HG02763 (cell line): ENCODE data around the gene LARGE1.

Experiments used
- ATAC-seq: cut with Tn5 transposase; IDR thresholded peaks from one replicate; pipeline ENCODE4 v1.9.1; 2021; ENCODE audit warnings: mild to moderate bottlenecking, moderate library complexity; ENCODE audit not compliant: unreplicated experiment

The LARGE1 gene

DNA sequence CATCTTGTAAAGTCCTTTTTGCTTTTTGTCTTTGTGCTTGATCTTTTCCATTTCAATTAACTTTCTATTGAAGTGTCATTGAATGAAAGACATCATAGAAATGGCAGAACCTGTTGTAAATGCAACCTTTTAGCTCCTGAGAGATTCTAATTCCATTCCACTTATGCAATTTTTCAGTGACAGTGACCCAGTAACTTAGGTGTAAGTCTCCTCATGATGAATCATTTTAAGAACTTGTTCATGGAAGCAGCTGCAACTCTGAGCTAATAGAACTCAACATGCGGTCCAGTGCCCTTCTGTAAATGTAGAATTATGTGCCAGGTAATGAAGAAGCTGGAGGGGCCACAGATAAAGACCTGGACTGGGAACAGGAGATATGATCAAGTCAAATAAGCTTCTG lies 463.8 kb downstream of the LARGE1 start:
- ATAC-seq: no peak

DNA sequence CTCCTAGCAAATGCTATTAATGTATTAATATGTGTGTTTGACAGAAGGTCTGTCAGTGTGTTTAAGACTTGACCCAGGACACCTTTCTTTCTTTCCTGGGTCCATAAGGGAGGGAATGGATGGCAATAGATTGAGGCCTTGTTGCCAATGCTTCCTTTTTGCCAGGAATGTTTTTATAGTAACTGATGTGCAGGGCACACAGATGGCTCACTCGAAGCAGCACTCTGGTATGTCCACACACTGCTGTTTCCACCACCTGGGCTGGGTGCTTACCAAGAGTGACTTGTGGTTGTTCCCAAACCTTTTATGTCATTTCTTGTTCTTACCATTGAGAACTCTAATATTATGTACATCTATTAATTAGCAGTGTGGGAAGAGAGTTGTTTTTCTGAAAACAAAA lies 465.2 kb downstream of the LARGE1 start:
- no peak for ATAC-seq

DNA sequence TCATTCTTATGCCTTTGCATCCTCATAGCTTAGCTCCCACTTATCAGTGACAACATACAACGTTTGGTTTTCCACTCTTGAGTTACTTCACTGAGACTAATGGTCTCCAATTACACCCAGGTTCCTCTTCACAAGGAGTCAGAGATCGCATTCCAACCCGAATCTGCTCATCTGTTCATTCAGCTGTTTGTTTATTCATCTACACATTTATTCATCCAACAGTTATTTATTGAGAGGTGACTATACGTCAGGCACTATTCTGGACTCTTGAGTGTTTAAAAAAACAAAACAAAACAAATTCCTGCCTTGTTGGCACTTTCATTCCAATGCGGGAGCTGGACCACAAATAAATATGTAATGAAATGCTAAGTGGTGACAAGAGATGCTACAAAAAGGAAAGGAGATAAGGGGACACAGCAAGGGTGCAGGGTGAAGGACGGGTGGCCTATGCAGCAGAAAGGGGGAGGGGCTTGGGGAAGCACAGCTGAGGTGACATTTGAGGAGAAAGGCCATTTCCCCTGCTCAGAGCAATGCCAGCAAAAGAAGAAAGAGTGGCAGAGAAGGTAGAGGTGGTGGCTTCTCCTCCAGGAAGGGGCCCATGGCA lies 468.3 kb downstream of the LARGE1 start:
- ATAC-seq: no peak

DNA sequence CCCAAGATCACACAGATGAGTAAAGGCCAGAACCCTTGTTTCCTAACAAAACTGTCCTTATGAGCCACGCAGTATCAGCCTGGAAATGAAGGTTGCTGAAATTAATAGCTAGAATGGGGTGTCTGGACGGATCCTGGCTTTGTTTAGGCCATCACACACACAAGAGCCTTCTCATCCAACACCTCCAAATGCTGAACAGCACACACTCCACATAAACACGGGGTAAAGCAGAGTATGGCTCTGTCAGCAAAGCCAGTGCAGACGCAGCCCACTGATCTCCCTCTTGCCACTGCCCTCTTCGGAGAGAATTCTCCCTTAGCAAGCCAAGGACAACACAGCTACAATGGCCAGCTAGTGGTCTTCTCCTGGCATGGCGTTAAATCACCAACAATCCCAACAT lies 469.5 kb downstream of the LARGE1 start:
- ATAC-seq: no peak

DNA sequence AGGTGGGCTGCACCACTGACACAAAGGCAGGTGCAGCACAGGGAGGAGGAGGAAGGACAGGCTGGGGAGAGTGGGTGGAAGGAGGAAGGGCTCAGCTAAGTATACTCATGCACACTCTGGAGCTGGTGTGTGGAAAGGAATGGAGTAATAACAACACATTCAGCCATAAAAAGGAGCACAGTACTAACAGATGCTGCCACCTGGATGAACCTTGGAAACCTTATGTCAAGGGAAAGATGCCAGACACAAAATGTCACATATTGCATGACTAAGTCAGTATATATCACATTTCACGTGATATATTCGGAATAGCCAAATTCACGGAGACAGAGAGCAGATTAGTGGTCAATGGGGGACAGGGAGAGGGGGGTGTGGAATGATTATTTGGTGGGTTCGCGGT lies 472.5 kb downstream of the LARGE1 start:
- ATAC-seq: no peak

DNA sequence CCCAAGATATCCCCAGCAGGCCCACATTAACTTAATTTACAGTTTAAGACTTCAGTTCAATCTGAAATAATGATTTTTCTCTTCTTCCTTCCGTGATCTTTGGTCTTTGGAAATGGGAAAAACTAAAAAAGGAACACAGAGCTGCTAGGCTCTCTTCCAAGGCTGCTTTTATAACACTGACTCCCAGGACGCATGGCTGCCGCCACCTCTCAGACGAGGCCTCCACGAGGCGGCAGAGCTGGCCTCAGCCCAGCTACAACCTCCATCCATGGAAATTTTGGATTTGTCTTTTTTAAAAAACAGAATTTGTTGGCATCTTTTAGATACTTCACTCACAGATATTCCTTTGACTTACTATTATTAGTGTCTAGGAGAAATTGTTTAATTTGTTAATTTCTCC lies 476.6 kb downstream of the LARGE1 start:
- no peak for ATAC-seq

DNA sequence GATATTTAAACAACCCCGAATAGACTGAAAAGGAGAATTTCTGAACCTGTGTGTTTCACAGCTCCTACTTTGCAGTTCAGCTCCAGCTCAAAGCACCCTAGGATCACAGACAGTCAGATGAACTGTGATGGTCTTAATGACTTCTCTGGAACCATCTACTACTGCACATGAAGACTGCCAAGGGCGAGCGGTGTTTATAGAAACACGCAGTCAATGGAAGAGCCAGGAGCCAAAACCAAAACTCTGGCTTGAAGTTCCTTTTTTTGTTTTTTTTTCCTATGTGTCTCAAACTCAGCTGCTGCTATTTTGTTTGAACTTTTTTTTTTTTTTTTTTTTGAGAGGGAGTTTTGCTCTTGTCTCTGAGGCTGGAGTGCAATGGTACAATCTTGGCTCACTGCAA lies 479.5 kb downstream of the LARGE1 start:
- no peak for ATAC-seq

DNA sequence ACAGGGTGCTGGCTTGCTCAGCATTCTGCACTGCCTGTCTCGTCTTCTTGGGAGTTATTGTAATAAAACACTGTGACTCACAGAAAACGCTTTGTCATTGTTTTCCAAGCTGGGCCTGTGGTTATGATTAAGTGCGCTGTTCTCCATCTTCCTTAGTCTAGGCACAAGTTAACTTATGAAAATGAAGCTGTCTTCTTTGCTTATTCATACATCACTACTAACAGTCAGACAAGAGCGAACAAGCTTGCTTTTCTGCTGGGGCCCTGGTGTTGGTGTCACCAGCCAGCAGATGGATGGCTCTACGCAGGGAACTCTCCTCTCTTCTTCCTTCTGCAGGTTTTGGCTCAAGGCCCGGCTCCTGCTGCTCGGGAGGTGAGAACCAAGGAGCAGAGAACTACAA lies 482.0 kb downstream of the LARGE1 start:
- no peak for ATAC-seq

DNA sequence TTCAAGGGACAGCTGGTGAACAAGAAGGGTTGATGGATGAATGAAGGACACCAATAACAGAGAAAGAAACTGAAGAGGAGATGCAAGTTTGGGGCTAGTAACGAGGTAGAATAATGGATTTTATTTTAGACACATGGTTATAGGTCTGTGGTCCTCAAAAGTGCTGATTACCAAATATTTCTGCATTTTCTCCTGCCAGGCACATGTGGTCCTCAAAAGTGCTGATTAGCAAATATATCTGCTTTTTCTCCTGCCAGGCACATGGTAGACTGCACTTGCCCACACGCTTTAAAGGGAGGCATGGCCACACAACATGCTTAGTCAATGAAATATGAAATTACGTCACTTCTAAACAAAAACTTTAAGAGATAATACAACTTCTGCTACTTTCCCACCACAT lies 489.0 kb downstream of the LARGE1 start:
- no peak for ATAC-seq

DNA sequence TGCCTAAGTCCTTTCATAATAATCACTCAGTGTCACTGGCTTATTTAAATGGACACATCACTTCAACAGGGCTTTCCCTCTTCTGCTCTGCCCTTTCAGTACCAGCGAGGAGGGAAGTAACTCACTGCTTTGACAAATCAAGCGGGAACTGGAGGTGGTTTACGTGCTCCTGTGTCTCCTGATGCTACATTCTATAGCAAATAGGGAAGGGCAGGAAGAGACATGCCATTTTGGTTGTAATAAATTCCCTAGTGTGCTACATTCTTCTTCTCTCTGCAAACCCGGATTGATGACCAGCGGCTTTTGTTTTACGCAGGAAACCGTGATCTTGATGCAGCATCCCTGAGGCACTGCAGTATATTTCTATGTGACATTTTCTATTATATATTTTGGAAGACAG lies 491.0 kb downstream of the LARGE1 start:
- ATAC-seq: no peak

DNA sequence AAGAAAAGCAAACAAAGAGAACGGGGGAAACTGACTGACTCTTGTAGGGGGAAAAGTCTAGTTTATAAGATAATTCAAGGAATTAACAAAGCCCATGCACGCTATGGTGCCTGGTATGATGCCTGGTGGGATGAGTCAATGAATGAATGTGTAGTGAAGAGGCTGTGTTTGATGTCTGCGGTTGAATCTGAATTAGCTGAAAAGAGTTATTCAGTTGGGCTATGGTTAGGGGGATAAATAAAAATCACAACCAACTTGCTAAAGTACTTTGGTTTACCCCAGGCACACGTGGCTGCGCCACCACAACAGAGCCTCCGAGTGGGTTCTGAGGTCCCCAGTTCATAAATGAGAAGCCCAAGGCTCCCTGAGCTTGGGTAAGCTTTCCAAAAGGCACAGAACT lies 492.8 kb downstream of the LARGE1 start:
- ATAC-seq: no peak

DNA sequence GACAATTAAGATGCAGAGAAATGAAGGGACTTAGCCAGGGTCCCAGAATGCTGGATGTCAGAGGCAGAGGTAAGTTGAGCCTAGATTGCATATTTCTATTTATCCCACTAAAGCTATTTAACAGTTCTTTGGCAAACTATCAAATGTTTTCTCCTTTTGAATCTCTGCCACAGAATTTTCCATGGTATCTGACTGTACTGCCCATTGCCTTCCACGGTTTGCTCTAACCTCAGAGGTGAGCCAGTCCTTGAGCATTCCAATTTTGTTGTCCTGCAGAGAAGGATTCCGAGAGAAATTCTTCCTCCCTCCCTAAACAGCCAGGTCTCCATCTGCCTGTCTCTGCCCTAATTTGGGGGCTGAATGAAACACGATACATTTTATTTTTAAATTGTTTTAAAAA lies 493.8 kb downstream of the LARGE1 start:
- ATAC-seq: no peak

DNA sequence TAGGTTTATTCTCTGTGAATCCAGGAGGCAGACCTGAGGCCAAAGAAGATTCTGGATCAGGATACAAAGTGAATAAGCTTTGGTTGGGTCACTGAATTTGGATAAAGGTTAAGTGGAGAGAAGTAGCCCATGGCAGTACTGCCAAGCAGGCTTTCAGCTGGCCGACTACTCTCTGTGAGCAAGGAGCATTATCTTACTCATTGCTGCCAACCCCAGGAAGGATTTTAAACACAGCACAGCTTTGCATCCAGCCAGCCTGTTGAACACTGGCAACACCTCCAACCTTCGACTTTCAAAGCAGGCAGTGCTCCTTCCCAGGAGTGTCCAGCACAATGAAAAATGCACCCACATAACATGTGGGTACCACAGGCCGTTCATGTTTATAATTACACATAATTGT lies 498.4 kb downstream of the LARGE1 start:
- no peak for ATAC-seq

DNA sequence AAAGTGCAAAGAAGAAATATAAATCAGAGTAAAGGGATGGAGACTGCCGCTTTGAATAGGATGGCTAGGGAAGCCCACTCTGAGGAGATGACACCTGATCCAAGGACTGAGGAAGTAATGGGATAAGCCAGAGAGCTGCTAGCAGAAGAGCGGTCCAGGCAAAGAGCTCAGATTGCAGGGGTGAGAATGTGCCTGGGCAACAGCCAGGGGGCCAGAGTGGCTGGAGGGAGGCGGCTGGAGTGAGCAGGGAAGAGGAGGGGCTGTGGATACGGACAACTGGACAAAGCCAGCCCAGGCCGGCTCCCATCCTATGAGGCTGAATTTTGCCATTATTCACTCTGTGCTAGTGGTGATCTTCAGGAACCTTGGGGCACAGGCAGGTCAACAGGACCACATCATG lies 501.8 kb downstream of the LARGE1 start:
- no peak for ATAC-seq

DNA sequence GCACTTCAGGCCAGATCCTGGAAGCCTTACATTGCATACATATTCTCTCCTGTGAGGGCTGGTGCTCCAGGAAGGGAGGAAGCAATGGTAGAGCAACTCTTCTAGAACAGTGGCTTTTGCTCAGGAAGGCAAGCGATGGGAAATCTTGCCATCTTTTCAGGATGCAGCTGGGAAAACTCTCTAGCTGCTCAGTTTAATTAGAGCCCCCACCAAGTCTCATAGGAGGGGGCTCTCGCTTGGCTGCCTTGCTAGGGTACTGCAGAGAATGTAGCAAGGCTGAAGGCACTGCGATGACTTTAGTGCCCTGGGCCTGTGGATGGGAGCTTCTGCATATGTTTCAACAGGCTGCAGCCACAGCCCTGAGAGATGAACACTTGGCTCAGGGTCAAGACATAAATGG lies 504.9 kb downstream of the LARGE1 start:
- no peak for ATAC-seq

DNA sequence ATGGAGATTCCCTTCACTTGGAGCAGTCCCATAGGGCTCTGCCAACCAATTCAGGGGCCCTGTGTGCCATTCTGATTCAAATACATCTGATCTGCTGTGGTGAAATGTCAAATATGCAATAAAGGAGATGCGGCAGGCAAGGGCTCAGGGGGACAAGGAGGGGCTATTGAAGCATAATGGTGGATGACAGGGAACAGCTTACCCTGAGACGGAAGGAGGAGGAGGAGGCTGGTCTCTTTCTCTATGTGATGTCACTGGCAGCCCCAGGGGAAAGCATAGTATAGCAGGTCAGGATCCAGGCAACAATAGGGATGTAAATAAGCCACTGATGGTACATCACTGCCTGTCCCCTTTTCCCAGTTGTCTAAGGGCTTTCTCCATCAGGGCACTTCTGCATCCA lies 511.2 kb downstream of the LARGE1 start:
- no peak for ATAC-seq

DNA sequence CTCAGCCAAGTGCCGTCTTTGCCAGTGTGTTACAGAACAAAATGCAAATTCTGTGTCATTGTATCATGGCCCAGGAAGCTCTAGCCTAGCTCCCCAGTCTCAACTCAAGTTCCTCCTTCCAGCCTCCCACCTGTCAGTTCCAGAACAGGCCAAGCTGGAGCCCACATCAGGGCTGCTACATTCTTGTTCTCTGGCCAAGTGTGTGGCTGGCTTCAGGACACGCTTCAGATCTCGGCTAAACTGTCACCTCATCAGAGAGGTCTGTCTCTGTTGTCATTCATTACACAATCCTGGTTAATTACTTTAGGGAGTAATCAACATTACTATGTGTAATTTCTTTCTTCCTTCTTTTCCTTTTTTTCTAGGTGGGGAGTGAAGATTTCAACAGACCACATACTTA lies 515.1 kb downstream of the LARGE1 start:
- no peak for ATAC-seq

DNA sequence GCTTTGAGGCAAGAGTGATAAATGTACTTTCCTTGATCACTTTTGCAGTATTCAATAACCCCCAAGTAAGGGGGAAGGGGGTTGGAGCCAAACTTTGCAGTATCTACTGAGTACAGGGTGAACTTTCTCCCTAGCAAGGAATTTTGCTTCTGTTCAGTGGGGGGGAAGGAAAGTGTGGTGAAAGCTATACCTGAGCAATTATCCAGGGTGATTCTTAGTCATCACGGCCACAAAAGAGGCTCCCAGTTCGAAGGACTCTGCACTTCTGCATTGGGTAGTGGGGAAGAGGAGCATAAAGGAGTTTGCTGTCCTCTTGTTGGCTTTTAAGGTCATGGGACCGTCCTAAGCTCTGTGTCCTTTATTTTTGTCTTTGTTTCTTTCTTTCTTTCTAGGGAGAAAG lies 515.6 kb downstream of the LARGE1 start:
- ATAC-seq: no peak

DNA sequence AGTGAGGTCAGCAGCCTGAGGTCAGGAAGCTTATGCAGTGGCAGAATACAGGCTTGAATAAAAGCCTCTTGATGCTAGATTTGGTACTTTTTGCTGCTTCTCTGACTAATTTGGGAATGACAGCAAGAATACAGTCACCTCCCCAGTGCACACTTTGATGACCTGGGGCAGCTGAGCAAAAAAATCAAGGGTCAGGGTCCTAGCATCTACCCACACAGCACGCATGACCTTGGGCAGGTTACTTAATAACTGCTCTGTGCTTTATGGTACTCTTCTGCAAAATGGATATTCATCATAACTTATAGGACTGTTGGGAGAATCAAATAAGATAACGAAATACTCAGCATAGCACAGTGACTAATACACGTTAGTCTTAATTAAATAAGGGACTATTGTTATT lies 518.0 kb downstream of the LARGE1 start:
- ATAC-seq: no peak

DNA sequence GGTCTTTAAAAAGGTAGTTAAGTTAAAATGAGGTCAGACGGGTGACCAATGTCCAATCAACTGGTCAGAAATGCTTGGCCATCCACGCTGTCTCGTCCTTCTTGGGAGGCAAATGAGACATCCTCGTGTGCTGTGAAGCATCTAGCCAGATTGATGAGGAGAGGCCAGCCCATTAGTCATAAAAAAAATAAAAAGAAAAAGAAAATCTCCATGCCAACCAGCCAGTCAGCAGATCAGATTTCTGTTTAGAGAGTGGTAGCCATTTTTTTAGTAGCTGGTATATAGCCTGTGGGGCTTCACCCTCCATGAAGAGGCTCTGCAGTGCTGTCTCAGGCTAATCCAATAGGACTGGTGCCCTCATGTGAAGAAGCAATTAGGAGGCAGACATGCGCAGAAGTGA lies 519.0 kb downstream of the LARGE1 start:
- ATAC-seq: no peak

DNA sequence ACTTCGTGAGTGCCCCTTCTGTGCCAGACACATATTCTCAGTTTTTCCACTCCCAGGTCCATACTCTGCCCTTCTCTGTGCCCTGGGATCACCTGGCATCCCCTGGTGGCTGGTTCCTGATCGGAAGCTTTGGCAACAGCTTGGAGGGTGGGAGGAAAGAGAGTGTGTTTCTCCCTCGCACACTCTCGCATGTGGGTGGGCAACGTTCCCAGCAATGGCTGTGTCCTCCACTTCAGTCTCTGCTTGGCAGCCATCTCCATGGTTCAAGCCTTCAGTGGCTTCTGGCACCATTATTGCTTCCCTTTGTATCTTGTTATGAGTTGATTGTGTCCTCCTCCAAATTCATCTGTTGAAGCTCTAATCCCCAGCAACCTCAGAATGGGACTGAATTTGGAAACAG lies 519.4 kb downstream of the LARGE1 start:
- ATAC-seq: no peak

DNA sequence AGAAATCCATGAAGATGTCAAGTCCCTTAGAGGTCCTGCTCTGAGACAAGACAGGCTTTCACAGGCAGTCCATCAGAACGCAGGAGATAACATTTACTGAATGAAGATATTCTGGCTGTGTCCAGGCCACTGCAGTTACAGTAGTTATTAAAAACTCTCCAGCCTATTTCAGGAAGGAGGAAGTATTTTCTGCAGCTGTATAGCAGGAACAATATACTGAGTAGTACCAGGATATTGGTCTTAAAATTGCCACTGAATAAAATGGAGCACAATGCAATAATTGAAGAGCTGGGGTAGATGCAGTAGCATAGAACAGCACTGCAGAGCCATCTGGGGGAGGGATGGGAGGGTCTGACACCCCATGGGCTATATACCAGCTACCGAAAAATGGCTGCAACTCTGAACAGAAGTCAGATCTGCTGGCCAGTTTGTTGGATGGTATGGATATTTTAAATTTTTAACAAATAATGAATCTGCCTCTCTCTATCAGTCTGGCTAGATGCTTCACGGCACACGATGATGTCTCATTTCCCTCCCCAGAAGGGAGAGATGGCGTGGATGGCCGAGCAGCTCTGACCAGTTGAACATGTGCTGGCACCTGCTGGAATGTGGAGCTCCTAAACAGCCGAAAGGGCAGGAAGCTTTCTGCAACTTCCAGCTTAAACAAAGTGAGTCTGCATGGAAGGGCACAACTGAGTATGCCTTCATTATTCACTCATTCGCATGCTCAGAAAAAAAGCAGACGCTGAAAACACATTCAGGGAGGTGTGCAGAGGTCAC lies 520.0 kb downstream of the LARGE1 start:
- ATAC-seq: no peak

DNA sequence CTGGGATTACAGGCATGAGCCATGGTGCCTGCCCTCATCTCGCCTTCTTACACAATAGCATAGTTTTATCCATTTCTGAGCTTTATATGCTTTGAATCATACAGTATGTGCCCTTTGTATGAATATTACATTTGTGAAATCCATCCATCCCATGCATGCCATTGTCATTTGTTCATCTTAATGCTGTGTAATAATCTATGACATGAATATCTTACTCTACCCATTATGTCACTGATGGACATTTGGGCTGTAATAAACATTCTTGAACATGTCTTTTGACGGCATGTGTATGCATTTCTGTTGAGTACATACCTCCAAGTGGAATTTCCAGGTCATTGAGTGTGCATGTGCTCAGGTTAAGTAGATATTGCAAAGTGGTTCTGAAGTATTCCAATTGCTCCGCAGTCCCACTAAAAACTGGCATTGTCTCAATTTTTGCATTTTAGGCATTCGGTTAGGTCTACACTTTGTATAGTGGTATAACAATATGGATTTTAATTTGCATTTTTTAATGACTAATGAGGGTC lies 522.8 kb downstream of the LARGE1 start:
- ATAC-seq: no peak
